ENCODE data around the gene LYST.
A peak's percentile ranks its signal among the peaks of the same experiment; 100 is the strongest.

The LYST gene

GRCh38 chr1:235784950-235785349 lies 81.8 kb downstream of the LYST start:
- no peak for TF ChIP-seq CTCF (IDR thresholded peaks at IDR 0.05; ENCODE audit: low read depth, low read length)
- H3K4me3 ChIP-seq (replicated peaks in 1 of 2; ENCODE audit: low read depth in 2 of 2, low read length in 2 of 2): no peak overlapping the region
- no peak for DNase-seq (ENCODE audit: low read depth in 2 of 2)

GRCh38 chr1:235783148-235783776 lies 83.4 kb downstream of the LYST start:
- peak; percentile 47 for TF ChIP-seq CTCF (IDR thresholded peaks at IDR 0.05; ENCODE audit: low read depth, low read length)
- peak; percentile 70 to 79 for DNase-seq (ENCODE audit: low read depth in 2 of 2)
- H3K4me3 ChIP-seq (replicated peaks in 1 of 2; ENCODE audit: low read depth in 2 of 2, low read length in 2 of 2): no peak overlapping the region

- no peak for TF ChIP-seq CTCF (IDR thresholded peaks at IDR 0.05; ENCODE audit: low read depth, low read length)
Observed at GRCh38 chr1:235782601-235783000, 84.1 kb downstream of the LYST start.

GRCh38 chr1:235781807-235782206 lies 84.9 kb downstream of the LYST start:
- peak; percentile 10 to 21 for DNase-seq (ENCODE audit: low read depth in 2 of 2)
- no peak for TF ChIP-seq CTCF (IDR thresholded peaks at IDR 0.05; ENCODE audit: low read depth, low read length)
- no peak overlapping the region for H3K4me3 ChIP-seq (replicated peaks in 1 of 2; ENCODE audit: low read depth in 2 of 2, low read length in 2 of 2)

More at GRCh38 chr1:235782601-235783000, 84.1 kb downstream of the LYST start:
- peak; percentile 2 to 10 for DNase-seq (ENCODE audit: low read depth in 2 of 2)
- no peak overlapping the region for H3K4me3 ChIP-seq (replicated peaks in 1 of 2; ENCODE audit: low read depth in 2 of 2, low read length in 2 of 2)

- no peak for DNase-seq (ENCODE audit: low read depth in 2 of 2)
- TF ChIP-seq CTCF (IDR thresholded peaks at IDR 0.05; ENCODE audit: low read depth, low read length): no peak
Observed at GRCh38 chr1:235779770-235780169, 86.9 kb downstream of the LYST start.

GRCh38 chr1:235776396-235776795 lies 90.3 kb downstream of the LYST start:
- H3K4me3 ChIP-seq (replicated peaks in 1 of 2; ENCODE audit: low read depth in 2 of 2, low read length in 2 of 2): no peak overlapping the region
- no peak for DNase-seq (ENCODE audit: low read depth in 2 of 2)
- no peak for TF ChIP-seq CTCF (IDR thresholded peaks at IDR 0.05; ENCODE audit: low read depth, low read length)

More at GRCh38 chr1:235779770-235780169, 86.9 kb downstream of the LYST start:
- no peak overlapping the region for H3K4me3 ChIP-seq (replicated peaks in 1 of 2; ENCODE audit: low read depth in 2 of 2, low read length in 2 of 2)
